ENCODE measurements around the gene FSTL1. TPM values are rescaled to one million over a fixed set of nuclear protein-coding genes. Genes with fewer than 3 reads are reported as not detected.

Gene FSTL1
- total RNA-seq, 6 experiments from 2014 or later, result 32.8 to 50.0 (median 45.5) TPM

- no peak for ATAC-seq
- Histone ChIP-seq H3K36me3 (no peaks in the 10 kb centered on the region), H3K27ac (no peak overlapping the region), H3K27me3 (no peaks in the 10 kb centered on the region), H3K4me1 (no peaks in the 10 kb centered on the region), H3K4me3 (no peak overlapping the region), H3K9me3 (no peaks in the 10 kb centered on the region)
- WGBS (ENCODE audit: insufficient coverage, low coverage, low lambda C conversion rate, missing lambda C conversion rate), result 68% methylated on average over 3 of the region's 3 CpGs
- TF ChIP-seq POLR2A (IDR thresholded peaks at IDR 0.05) (no peak), CTCF (IDR thresholded peaks at IDR 0.05) (no peak)
- intact Hi-C loops (cut with DNase I), result no loop called here
- no peak for DNase-seq
Measured at GRCh38 chr3:120488296-120488695, 37.5 kb upstream of the FSTL1 start.

- DNase-seq (no peak), ATAC-seq (no peak)
- intact Hi-C loops (cut with DNase I), result no loop called here
- no peak overlapping the region for H3K4me3 ChIP-seq
- no peaks in the 10 kb centered on the region for H3K36me3 ChIP-seq
- no peaks in the 10 kb centered on the region for H3K27me3 ChIP-seq
- H3K9me3 ChIP-seq, result no peaks in the 10 kb centered on the region
- 57% methylated on average over 3 of the region's 3 CpGs for WGBS (ENCODE audit: insufficient coverage, low coverage, low lambda C conversion rate, missing lambda C conversion rate)
- H3K27ac ChIP-seq, result no peak overlapping the region
- H3K4me1 ChIP-seq, result no peaks in the 10 kb centered on the region
- TF ChIP-seq POLR2A (IDR thresholded peaks at IDR 0.05) (no peak), CTCF (IDR thresholded peaks at IDR 0.05) (no peak)
Measured at GRCh38 chr3:120487191-120487650, 36.4 kb upstream of the FSTL1 start.

GRCh38 chr3:120481081-120481480 lies 30.3 kb upstream of the FSTL1 start:
- WGBS (ENCODE audit: insufficient coverage, low coverage, low lambda C conversion rate, missing lambda C conversion rate), result 44% methylated on average over 2 of the region's 2 CpGs
- Histone ChIP-seq H3K4me3 (no peak overlapping the region), H3K27ac (no peak overlapping the region), H3K27me3 (no peaks in the 10 kb centered on the region), H3K9me3 (no peaks in the 10 kb centered on the region), H3K36me3 (no peaks in the 10 kb centered on the region), H3K4me1 (no peaks in the 10 kb centered on the region)
- no peak for TF ChIP-seq POLR2A (IDR thresholded peaks at IDR 0.05)
- intact Hi-C loops (cut with DNase I), result no loop called here
- no peak for ATAC-seq
- DNase-seq, result no peak

GRCh38 chr3:120477781-120478180 lies 27.0 kb upstream of the FSTL1 start:
- WGBS (ENCODE audit: insufficient coverage, low coverage, low lambda C conversion rate, missing lambda C conversion rate), result 60% methylated on average over 2 of the region's 4 CpGs
- H3K4me3 ChIP-seq, result no peak overlapping the region
- intact Hi-C loops (cut with DNase I), result no loop called here
- DNase-seq (no peak), ATAC-seq (no peak)
- H3K27ac ChIP-seq, result no peak overlapping the region
- no peaks in the 10 kb centered on the region for H3K27me3 ChIP-seq
- H3K9me3 ChIP-seq, result no peaks in the 10 kb centered on the region
- H3K36me3 ChIP-seq, result no peaks in the 10 kb centered on the region
- TF ChIP-seq POLR2A (IDR thresholded peaks at IDR 0.05) (no peak), CTCF (IDR thresholded peaks at IDR 0.05) (no peak)
- no peaks in the 10 kb centered on the region for H3K4me1 ChIP-seq

- Histone ChIP-seq H3K27me3 (no peaks in the 10 kb centered on the region), H3K27ac (no peak overlapping the region), H3K4me3 (no peak overlapping the region), H3K9me3 (no peaks in the 10 kb centered on the region), H3K4me1 (no peaks in the 10 kb centered on the region), H3K36me3 (no peaks in the 10 kb centered on the region)
- ATAC-seq, result no peak
- intact Hi-C loops (cut with DNase I), result no loop called here
- no peak for TF ChIP-seq POLR2A (IDR thresholded peaks at IDR 0.05)
- TF ChIP-seq CTCF (IDR thresholded peaks at IDR 0.05), result no peak
- no peak for DNase-seq
- WGBS (ENCODE audit: insufficient coverage, low coverage, low lambda C conversion rate, missing lambda C conversion rate), result 74% methylated on average over 4 of the region's 6 CpGs
Measured at GRCh38 chr3:120475722-120476377, 25.1 kb upstream of the FSTL1 start.

Measured in right lobe of liver (tissue), 6 donors.